IPS DF 6.9 (cell line): ENCODE data around the gene NHP2.

Experiments used
- DNase-seq: peaks from one replicate; pipeline ENCODE4 v3.0.0-alpha.2; 2013; ENCODE audit warnings: low read depth, low spot score
- H3K27ac ChIP-seq: one replicate; pipeline ENCODE4 v1.5.1; 2013; ENCODE audit warnings: low read length, control low read depth
- H3K27me3 ChIP-seq: 2 replicates; pipeline ENCODE4 v1.6.1; 2013; ENCODE audit warnings: mild to moderate bottlenecking, low read length; ENCODE audit not compliant: control insufficient read depth, insufficient read depth
- H3K36me3 ChIP-seq: 2 replicates; pipeline ENCODE4 v1.6.1; 2013; ENCODE audit warnings: low read length; ENCODE audit not compliant: control insufficient read depth, insufficient read depth
- H3K4me1 ChIP-seq: 2 replicates; pipeline ENCODE4 v1.6.1; 2013; ENCODE audit warnings: low read length; ENCODE audit not compliant: control insufficient read depth, insufficient read depth
- H3K4me3 ChIP-seq: 2 replicates; pipeline ENCODE4 v1.5.1; 2013; ENCODE audit warnings: mild to moderate bottlenecking, low read length
- H3K9me3 ChIP-seq: 2 replicates; pipeline ENCODE4 v1.6.1; 2013; ENCODE audit warnings: low read length, inconsistent platforms; ENCODE audit not compliant: control insufficient read depth, insufficient read depth
- WGBS: extraction: QIAGEN DNeasy Blood & Tissue Kit; methylation state at CpG from one replicate; pipeline ENCODE4 v1.1.7; 2013; ENCODE audit warnings: mixed read lengths, missing lambda C conversion rate; ENCODE audit not compliant: insufficient read length, insufficient coverage; 5-methylcytosine and 5-hydroxymethylcytosine counted together

NHP2 gene

GRCh38 chr5:178114325-178115135 is 39.2 kb downstream of the NHP2 start:
- Histone ChIP-seq H3K9me3 (no peaks in the 10 kb centered on the region), H3K4me1 (peaks cover 16% of the 10 kb centered on the region), H3K27me3 (no peaks in the 10 kb centered on the region), H3K27ac (peak overlapping the region; percentile 9), H3K36me3 (no peaks in the 10 kb centered on the region), H3K4me3 (peak overlapping the region; percentile 91; the same call in 1 of the 2 replicates)
- DNase-seq: no peak
- no CpG with 5 or more reads among the region's 28 CpGs for WGBS

GRCh38 chr5:178113841-178114324 is 39.8 kb downstream of the NHP2 start:
- H3K4me3 ChIP-seq: peak overlapping the region; percentile 91
- H3K36me3 ChIP-seq: no peaks in the 10 kb centered on the region
- no peak overlapping the region for H3K27ac ChIP-seq
- H3K27me3 ChIP-seq: no peaks in the 10 kb centered on the region
- DNase-seq: no peak
- H3K4me1 ChIP-seq: peaks cover 14% of the 10 kb centered on the region
- H3K9me3 ChIP-seq: no peaks in the 10 kb centered on the region
- no CpG with 5 or more reads among the region's 41 CpGs for WGBS

DNA sequence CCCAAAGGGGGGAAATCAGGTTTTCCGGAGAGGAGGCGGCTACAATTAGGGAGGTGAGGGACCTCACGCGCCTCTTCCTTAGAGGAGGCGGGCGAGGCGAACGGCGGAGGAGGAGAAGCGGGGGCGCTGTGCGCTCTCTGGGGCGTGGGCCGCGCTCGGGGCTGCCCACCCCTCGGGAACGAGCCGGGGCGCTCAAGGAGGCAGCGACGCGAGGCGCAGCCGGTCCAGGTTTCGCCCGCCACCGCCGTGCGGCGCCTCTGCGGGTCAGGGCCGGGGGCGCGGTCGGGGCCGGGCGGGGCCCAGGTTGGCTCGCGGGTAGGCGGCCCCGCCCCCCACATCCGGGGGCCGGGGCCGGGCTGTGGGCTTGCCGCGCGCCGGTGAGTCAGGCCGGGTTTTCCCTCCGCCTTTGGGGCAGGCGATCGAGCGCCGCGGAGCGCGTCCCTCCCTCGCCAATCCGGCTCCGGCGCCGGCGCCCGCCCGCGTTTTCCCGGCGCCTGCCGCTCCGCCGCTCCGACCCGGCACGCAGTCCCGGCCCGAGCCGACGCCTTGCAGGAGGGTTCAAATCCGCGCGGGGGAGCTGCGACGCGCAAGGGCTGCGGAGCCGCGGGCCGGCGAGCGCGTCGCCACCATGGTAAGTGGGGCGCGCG is 40.4 kb downstream of the NHP2 start, which contains the start of gene N4BP3:
Gene N4BP3, plus strand, starts transcription at position 392 of the 647 bp plus-strand sequence. CDS start 6,052 bp downstream, outside the sequence.
- peak within 1 kb of the TSS; percentile 9 for H3K27ac ChIP-seq
- no peaks in the 10 kb centered on the region for H3K9me3 ChIP-seq
- no peak for DNase-seq
- H3K27me3 ChIP-seq: no peaks in the 10 kb centered on the region
- no CpG with 5 or more reads among the region's 96 CpGs for WGBS
- H3K4me1 ChIP-seq: peaks cover 14% of the 10 kb centered on the region
- no peaks in the 10 kb centered on the region for H3K36me3 ChIP-seq
- H3K4me3 ChIP-seq: peak within 1 kb of the TSS; percentile 91

- no peak for DNase-seq
Measured at GRCh38 chr5:178112545-178112944, 41.1 kb downstream of the NHP2 start.

GRCh38 chr5:178111925-178112324 is 41.8 kb downstream of the NHP2 start:
- H3K36me3 ChIP-seq: no peaks in the 10 kb centered on the region
- no CpG with 5 or more reads among the region's 3 CpGs for WGBS
- no peak overlapping the region for H3K27ac ChIP-seq
- no peak overlapping the region for H3K4me3 ChIP-seq
- no peak for DNase-seq
- no peaks in the 10 kb centered on the region for H3K9me3 ChIP-seq
- no peaks in the 10 kb centered on the region for H3K27me3 ChIP-seq
- H3K4me1 ChIP-seq: peaks cover 11% of the 10 kb centered on the region

More at GRCh38 chr5:178112545-178112944, 41.1 kb downstream of the NHP2 start:
- Histone ChIP-seq H3K4me1 (peaks cover 12% of the 10 kb centered on the region), H3K36me3 (no peaks in the 10 kb centered on the region), H3K9me3 (no peaks in the 10 kb centered on the region), H3K4me3 (peak overlapping the region; percentile 91; the same call in 1 of the 2 replicates), H3K27me3 (no peaks in the 10 kb centered on the region), H3K27ac (no peak overlapping the region)
- WGBS: no CpG with 5 or more reads among the region's 5 CpGs

GRCh38 chr5:178110511-178110910 is 43.2 kb downstream of the NHP2 start:
- Histone ChIP-seq H3K27ac (no peak overlapping the region), H3K4me1 (peaks cover 3% of the 10 kb centered on the region; the same call in 1 of the 2 replicates), H3K36me3 (no peaks in the 10 kb centered on the region), H3K4me3 (no peak overlapping the region), H3K9me3 (no peaks in the 10 kb centered on the region), H3K27me3 (no peaks in the 10 kb centered on the region)
- DNase-seq: no peak
- no CpG with 5 or more reads among the region's 9 CpGs for WGBS

DNA sequence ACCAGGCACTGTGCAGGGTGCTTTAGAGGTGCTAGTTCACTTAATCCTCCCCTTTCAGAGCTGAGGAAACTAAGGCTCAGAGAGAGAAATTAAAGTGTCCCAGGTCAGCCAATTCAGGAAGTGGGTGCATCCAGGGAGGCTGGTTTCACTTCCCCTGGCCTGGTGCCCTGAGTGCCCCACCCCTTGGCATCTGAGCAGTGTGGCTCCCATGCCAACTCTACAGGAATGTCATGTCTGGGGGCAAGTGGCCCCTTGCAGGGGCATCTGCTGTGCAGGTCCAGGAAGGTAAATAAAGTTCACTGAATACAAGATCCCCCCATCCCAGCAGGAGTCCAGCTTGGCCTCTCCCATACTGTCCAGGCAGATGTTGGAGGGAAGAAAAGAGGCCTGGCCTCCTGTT is 44.7 kb downstream of the NHP2 start:
- Histone ChIP-seq H3K4me1 (no peaks in the 10 kb centered on the region), H3K27me3 (no peaks in the 10 kb centered on the region), H3K36me3 (no peaks in the 10 kb centered on the region), H3K4me3 (no peak overlapping the region), H3K9me3 (no peaks in the 10 kb centered on the region), H3K27ac (no peak overlapping the region)
- no peak for DNase-seq

- H3K9me3 ChIP-seq: no peaks in the 10 kb centered on the region
Measured at GRCh38 chr5:178108446-178108845, 45.2 kb downstream of the NHP2 start.

DNA sequence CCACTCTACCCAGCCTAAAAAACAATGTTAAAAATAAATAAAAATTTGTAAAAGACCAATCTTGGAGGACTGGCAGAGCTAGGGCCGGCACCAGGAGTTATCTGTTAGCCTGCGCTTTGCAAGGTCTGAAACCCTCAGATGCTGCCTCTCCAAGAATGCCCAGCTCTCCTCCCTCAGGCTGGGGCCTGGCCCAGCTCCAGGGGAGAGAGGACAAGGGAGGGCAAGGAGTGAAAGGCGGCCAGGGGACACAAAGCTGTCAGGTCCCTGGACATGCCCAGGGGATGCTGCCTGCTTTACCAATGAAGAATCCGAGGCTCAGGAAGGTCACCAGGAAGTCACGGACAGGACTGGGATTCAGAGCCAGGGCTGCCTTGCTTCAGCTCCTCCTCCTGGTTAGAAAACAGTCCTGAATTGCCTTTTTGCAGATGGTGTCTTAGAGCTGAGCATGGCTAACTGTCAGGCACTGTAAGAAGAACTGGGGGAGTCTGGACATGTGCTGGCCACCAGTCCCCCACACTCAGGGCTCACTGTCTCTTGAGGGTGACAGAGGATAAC is 45.9 kb downstream of the NHP2 start:
- no peaks in the 10 kb centered on the region for H3K27me3 ChIP-seq
- DNase-seq: no peak
- H3K4me3 ChIP-seq: no peak overlapping the region
- WGBS: no CpG with 5 or more reads among the region's 5 CpGs
- no peak overlapping the region for H3K27ac ChIP-seq
- H3K4me1 ChIP-seq: no peaks in the 10 kb centered on the region
- H3K9me3 ChIP-seq: no peaks in the 10 kb centered on the region
- no peaks in the 10 kb centered on the region for H3K36me3 ChIP-seq

More at GRCh38 chr5:178108446-178108845, 45.2 kb downstream of the NHP2 start:
- Histone ChIP-seq H3K27ac (no peak overlapping the region), H3K36me3 (no peaks in the 10 kb centered on the region), H3K4me3 (no peak overlapping the region), H3K27me3 (no peaks in the 10 kb centered on the region), H3K4me1 (no peaks in the 10 kb centered on the region)
- WGBS: no CpG with 5 or more reads among the region's 7 CpGs
- DNase-seq: no peak

GRCh38 chr5:178106556-178107239 is 47.0 kb downstream of the NHP2 start:
- no peaks in the 10 kb centered on the region for H3K4me1 ChIP-seq

More at GRCh38 chr5:178106556-178107239, 47.0 kb downstream of the NHP2 start:
- DNase-seq: no peak
- WGBS: no CpG with 5 or more reads among the region's 13 CpGs
- Histone ChIP-seq H3K27me3 (no peaks in the 10 kb centered on the region), H3K9me3 (no peaks in the 10 kb centered on the region), H3K4me3 (no peak overlapping the region), H3K27ac (no peak overlapping the region), H3K36me3 (no peaks in the 10 kb centered on the region)
